ENCODE measurements around the gene NUP54. TPM values are rescaled to one million over a fixed set of nuclear protein-coding genes. Genes with fewer than 3 reads are reported as not detected.

NUP54 gene
- total RNA-seq, 1 experiment from 2014 or later: 71.5 TPM

- DNase-seq (ENCODE audit: low read depth): no peak
Measured at GRCh38 chr4:76144546-76144945, 3.7 kb downstream of the NUP54 start.

GRCh38 chr4:76141241-76141640 lies 7.0 kb downstream of the NUP54 start:
- no peak for DNase-seq (ENCODE audit: low read depth)

GRCh38 chr4:76127754-76128153 lies 20.4 kb downstream of the NUP54 start:
- no peak for DNase-seq (ENCODE audit: low read depth)

GRCh38 chr4:76125816-76126215 lies 22.4 kb downstream of the NUP54 start:
- DNase-seq (ENCODE audit: low read depth): no peak

GRCh38 chr4:76120199-76120598 lies 28.0 kb downstream of the NUP54 start:
- no peak for DNase-seq (ENCODE audit: low read depth)

GRCh38 chr4:76117536-76117935 lies 30.7 kb downstream of the NUP54 start:
- DNase-seq (ENCODE audit: low read depth): no peak

- no peak for DNase-seq (ENCODE audit: low read depth)
Measured at GRCh38 chr4:76116821-76117220, 31.4 kb downstream of the NUP54 start.

GRCh38 chr4:76108467-76109181 lies 39.6 kb downstream of the NUP54 start:
- peak; percentile 23 for DNase-seq (ENCODE audit: low read depth)

GRCh38 chr4:76106442-76106841 lies 41.8 kb downstream of the NUP54 start:
- DNase-seq (ENCODE audit: low read depth): no peak

- no peak for DNase-seq (ENCODE audit: low read depth)
Measured at GRCh38 chr4:76105652-76106051, 42.5 kb downstream of the NUP54 start.

GRCh38 chr4:76096076-76096475 lies 52.1 kb downstream of the NUP54 start:
- DNase-seq (ENCODE audit: low read depth): no peak

GRCh38 chr4:76095568-76095967 lies 52.6 kb downstream of the NUP54 start:
- DNase-seq (ENCODE audit: low read depth): no peak

- DNase-seq (ENCODE audit: low read depth): no peak
Measured at GRCh38 chr4:76091052-76091451, 57.1 kb downstream of the NUP54 start.

- DNase-seq (ENCODE audit: low read depth): peak; percentile 82
Measured at GRCh38 chr4:76090241-76090691, 57.9 kb downstream of the NUP54 start.

GRCh38 chr4:76088719-76089118 lies 59.5 kb downstream of the NUP54 start:
- DNase-seq (ENCODE audit: low read depth): no peak

GRCh38 chr4:76087007-76087769 lies 61.0 kb downstream of the NUP54 start:
- peak; percentile 70 for DNase-seq (ENCODE audit: low read depth)

- no peak for DNase-seq (ENCODE audit: low read depth)
Measured at GRCh38 chr4:76084542-76084941, 63.7 kb downstream of the NUP54 start.

- DNase-seq (ENCODE audit: low read depth): no peak
Measured at GRCh38 chr4:76083386-76083988, 64.7 kb downstream of the NUP54 start.

- no peak for DNase-seq (ENCODE audit: low read depth)
Measured at GRCh38 chr4:76078033-76078613, 70.1 kb downstream of the NUP54 start.

GRCh38 chr4:76074993-76075600 lies 73.1 kb downstream of the NUP54 start:
- no peak for DNase-seq (ENCODE audit: low read depth)

- DNase-seq (ENCODE audit: low read depth): no peak
Measured at GRCh38 chr4:76074468-76074867, 73.7 kb downstream of the NUP54 start, which contains the start of gene ART3. Gene ART3, plus strand, starts transcription at chr4:76074709. Its CDS starts 1,181 bp downstream, at chr4:76075890.

GRCh38 chr4:76072760-76073159 lies 75.4 kb downstream of the NUP54 start:
- DNase-seq (ENCODE audit: low read depth): no peak

Data from RPMI7951 (cell line).